HCT116 (cell line): Measurements from ENCODE around the gene RIN1.

Experiments
- EZH2phosphoT487 ChIP-seq: fragments of 200-600 bp; IDR thresholded peaks from 2 replicates; pipeline ENCODE4 v1.6.1; 2018; ENCODE audit warnings: antibody characterized with exemption, borderline replicate concordance
- RAD21 ChIP-seq: IDR thresholded peaks from 2 replicates; pipeline ENCODE4 v1.6.1; 2012; ENCODE audit warnings: low read depth, mild to moderate bottlenecking

GRCh38 chr11:66316849-66317251, 19.4 kb downstream of the RIN1 start, which contains the start of gene CD248:
- no peak for TF ChIP-seq EZH2phosphoT487
- TF ChIP-seq RAD21 = no peak
